ENCODE results near the gene CTSZ.

DNA sequence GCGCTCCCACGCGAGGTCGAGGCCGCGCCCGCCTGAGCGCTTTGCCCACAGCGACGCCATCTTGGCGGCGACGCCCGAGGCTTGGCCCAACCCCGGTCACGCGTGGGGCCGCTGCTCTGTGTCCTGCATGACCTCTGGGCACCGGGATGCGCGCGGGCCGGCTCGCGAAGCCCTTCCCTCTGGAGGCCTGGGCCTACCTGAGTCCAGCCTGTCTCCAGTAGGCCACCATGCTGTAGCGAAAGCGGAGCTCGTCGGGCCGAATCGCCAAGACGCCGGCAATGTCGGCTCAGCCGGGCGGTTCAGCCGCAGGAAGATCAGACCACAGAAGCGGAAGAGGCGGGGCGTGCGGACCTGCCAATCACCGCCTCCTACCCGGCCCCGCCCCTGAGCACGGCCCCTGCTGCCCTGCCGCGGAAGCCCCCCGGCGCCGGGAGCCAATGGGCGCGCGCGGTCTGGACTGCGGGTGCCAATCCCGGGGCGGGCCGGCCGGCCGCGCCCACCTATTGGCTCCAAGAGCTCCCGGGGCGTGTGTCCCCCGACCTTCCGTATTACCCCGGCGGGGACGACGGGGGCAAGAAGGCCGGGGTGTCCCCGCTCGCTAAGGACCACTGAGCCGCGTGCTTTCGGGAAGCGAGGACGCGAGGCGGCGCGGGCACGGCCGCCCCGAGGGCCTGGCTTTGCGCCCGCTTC, 25.1 kb upstream of the CTSZ start, which contains the start of gene ATP5F1E:
- TF ChIP-seq, protein P1, sequence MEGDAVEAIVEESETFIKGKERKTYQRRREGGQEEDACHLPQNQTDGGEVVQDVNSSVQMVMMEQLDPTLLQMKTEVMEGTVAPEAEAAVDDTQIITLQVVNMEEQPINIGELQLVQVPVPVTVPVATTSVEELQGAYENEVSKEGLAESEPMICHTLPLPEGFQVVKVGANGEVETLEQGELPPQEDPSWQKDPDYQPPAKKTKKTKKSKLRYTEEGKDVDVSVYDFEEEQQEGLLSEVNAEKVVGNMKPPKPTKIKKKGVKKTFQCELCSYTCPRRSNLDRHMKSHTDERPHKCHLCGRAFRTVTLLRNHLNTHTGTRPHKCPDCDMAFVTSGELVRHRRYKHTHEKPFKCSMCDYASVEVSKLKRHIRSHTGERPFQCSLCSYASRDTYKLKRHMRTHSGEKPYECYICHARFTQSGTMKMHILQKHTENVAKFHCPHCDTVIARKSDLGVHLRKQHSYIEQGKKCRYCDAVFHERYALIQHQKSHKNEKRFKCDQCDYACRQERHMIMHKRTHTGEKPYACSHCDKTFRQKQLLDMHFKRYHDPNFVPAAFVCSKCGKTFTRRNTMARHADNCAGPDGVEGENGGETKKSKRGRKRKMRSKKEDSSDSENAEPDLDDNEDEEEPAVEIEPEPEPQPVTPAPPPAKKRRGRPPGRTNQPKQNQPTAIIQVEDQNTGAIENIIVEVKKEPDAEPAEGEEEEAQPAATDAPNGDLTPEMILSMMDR (IDR thresholded peaks at IDR 0.05): no peak
- TF ChIP-seq, protein P2, sequence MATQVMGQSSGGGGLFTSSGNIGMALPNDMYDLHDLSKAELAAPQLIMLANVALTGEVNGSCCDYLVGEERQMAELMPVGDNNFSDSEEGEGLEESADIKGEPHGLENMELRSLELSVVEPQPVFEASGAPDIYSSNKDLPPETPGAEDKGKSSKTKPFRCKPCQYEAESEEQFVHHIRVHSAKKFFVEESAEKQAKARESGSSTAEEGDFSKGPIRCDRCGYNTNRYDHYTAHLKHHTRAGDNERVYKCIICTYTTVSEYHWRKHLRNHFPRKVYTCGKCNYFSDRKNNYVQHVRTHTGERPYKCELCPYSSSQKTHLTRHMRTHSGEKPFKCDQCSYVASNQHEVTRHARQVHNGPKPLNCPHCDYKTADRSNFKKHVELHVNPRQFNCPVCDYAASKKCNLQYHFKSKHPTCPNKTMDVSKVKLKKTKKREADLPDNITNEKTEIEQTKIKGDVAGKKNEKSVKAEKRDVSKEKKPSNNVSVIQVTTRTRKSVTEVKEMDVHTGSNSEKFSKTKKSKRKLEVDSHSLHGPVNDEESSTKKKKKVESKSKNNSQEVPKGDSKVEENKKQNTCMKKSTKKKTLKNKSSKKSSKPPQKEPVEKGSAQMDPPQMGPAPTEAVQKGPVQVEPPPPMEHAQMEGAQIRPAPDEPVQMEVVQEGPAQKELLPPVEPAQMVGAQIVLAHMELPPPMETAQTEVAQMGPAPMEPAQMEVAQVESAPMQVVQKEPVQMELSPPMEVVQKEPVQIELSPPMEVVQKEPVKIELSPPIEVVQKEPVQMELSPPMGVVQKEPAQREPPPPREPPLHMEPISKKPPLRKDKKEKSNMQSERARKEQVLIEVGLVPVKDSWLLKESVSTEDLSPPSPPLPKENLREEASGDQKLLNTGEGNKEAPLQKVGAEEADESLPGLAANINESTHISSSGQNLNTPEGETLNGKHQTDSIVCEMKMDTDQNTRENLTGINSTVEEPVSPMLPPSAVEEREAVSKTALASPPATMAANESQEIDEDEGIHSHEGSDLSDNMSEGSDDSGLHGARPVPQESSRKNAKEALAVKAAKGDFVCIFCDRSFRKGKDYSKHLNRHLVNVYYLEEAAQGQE (IDR thresholded peaks at IDR 0.05; ENCODE audit: insufficient read depth in 1 of 2, low read depth in 2 of 2, low read length in 1 of 2): no peak
- TF ChIP-seq POLR2AphosphoS5 (IDR thresholded peaks at IDR 0.05; ENCODE audit: low read depth, low read length): peak; percentile 94
- TF ChIP-seq TCF7L2 (IDR thresholded peaks at IDR 0.05; ENCODE audit: low read depth, low read length): no peak
- TF ChIP-seq SIN3A (IDR thresholded peaks at IDR 0.05; ENCODE audit: borderline replicate concordance, insufficient read depth, low read depth, low read length): peak; percentile 80; the same call in 1 of the 2 replicates

Data from Panc1 (cell line).